DMS114 treated with DMSO at 0.1 percent for 48 hours (cell line): ENCODE measurements around the gene MAP3K14.

Source experiments
- DNase-seq: peaks from one replicate; lab custom pipeline; 2025; ENCODE audit not compliant: unreplicated experiment; lab: John Stamatoyannopoulos, UW

Gene MAP3K14

DNA sequence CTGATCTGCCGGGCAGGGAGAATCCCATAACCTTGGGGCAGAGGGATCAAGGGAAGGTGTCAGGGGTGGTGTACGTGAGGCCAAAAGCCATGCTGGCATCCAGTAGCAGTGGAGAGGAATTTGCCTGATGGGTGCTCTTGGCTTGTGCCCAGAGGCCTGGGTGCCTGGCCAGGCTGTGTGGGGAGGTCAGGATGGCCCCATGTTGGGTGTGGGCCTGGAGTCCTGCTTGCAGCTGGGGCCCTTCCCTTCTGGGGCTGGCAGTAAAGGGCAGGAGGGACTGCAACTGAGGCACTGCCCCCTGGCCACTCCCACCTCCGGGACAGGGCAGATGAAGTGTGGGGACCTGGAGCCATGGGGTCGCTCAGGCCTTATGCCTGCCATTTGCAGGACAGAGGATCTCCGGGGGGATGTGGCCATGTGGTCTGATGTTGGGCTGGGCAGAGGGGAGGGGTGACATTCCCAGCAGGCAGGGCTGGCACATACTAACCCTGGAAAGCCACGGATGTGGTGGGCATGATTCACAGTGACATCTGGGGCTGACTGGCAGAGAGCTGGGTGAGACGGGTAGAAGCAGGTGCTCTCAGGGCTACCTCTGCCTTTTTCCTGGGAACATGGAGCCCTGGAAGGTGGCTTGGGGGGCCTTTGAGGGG lies 91.6 kb downstream of the MAP3K14 start:
- no peak for DNase-seq

GRCh38 chr17:45224671-45225050 lies 92.2 kb downstream of the MAP3K14 start:
- DNase-seq, result no peak

DNA sequence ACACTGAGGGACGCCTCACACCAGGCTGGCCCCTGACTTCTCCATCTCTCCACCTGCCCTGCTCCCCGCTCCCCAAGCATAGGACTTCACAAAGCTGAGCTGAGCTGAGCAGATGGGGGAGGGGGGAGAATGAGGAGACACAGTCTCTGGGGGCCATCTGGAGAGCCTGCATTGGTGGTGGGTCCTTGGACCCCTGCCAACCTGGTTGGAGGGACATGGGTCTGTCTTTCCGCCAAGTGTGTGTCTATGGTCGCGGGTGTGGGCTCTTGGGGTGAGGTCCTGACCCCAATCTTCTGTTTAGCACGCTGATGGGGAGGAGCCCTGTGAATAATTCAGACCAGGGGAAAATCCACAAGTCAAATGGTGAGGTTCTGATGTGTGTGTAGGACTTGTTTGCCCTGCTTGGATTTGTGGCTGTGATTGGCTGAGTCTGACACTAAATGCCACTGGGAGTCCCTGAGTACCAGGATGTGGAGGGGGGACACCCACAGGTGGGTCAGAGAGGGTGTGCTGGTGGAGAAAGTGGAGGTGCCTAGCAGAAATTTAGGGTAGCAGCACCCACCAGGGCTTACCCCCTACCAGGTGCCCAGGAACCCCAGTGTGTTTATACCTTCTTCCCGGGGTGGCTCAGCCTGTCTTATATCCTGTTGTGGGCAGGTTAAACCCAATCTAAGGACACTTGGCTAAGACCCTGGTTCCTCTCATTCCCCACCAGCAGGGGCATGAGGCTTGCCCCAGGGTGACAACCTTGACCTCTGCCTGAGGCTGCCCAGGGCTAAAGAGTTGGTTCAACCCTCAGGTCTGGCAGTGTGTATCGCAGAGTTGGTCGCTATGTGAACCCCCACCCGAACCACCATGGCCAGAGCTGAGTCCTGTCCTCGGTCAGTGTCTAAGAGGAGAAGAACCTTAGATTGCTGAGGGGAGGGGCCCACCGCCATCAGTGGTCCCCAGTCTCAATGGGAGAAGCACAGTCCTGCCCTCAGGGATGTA lies 93.0 kb downstream of the MAP3K14 start:
- no peak for DNase-seq

- DNase-seq, result no peak
Observed at GRCh38 chr17:45222996-45223538, 93.8 kb downstream of the MAP3K14 start.

DNA sequence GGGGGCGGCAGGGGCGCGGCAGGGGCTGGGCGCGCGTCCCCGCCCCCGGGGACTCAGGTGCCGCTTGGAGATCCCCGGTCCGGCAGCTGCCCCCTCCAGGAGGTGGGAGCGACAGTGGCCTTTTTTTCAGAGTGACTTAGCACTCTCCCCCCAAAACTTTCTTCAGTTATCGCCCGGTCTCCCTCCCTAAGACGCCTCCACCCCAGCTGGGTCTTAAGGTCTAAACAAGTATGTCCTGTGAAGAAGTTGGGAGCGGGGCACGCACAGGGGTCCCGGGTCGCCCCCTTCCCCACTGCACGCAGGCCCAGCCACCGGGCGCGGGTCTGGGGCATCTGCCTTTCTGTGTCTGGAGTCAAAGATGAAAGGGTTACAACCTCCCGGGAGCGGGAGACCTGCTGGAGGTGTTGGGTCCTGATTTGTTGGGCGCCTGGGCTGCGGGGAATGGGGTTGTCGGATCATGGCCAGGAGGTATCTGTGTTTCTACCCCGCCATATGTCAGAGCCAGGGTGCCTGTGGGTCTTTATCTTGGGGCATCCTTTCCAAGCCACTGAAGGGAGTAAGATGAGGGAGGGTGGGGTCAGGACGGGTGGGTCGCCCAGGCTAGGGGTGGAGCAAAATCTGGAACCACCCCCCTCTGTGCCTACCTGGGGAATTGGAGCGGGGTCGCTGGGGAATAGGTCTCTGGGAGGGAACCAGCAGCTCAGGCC lies 94.4 kb downstream of the MAP3K14 start:
- no peak for DNase-seq

DNA sequence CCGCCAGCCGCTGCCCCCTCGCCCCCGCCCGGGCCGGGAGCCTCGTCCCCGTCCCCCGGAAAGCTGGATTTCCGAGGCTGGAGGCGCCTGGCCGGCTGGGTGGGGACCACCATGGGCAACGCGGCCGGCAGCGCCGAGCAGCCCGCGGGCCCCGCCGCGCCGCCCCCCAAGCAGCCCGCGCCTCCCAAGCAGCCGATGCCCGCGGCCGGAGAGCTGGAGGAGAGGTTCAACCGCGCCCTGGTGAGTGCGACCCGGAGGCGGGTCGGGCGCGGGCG lies 94.9 kb downstream of the MAP3K14 start:
- no peak for DNase-seq

- DNase-seq, result no peak
Observed at GRCh38 chr17:45221081-45222013, 95.5 kb downstream of the MAP3K14 start, which contains the start of gene FMNL1. TSS of gene FMNL1 (plus strand) at chr17:45221885. CDS start at chr17:45222125, 240 bp downstream.

- no peak for DNase-seq
Observed at GRCh38 chr17:45220079-45220478, 96.7 kb downstream of the MAP3K14 start.

- peak; percentile 77 for DNase-seq
Observed at GRCh38 chr17:45218895-45219661, 97.7 kb downstream of the MAP3K14 start.
